H9 (cell line): ENCODE results near the gene GALNT9. TPM values are rescaled to one million over a fixed set of nuclear protein-coding genes. Genes with fewer than 3 reads are reported as not detected.

Experiments used
- DNase-seq: peaks from one replicate; pipeline ENCODE4 v3.0.0-alpha.2; 2017
- H2AFZ ChIP-seq: one replicate; pipeline ENCODE4 v1.6.1; 2013; ENCODE audit warnings: mild to moderate bottlenecking, low read length, control low read depth, moderate library complexity
- H2AK5ac ChIP-seq: 2 replicates; pipeline ENCODE4 v1.6.1; 2013; ENCODE audit warnings: low read length, control low read depth, mixed read lengths; ENCODE audit not compliant: insufficient read length
- H2BK120ac ChIP-seq: one replicate; pipeline ENCODE4 v1.6.1; 2013; ENCODE audit warnings: low read depth, mild to moderate bottlenecking, low read length, control low read depth, inconsistent platforms; ENCODE audit not compliant: poor library complexity, severe bottlenecking
- H2BK12ac ChIP-seq: 2 replicates; pipeline ENCODE4 v1.6.1; 2013; ENCODE audit warnings: low read length, control low read depth, mixed read lengths, low read depth; ENCODE audit not compliant: insufficient read length
- H2BK15ac ChIP-seq: 2 replicates; pipeline ENCODE4 v1.6.1; 2013; ENCODE audit warnings: low read depth, low read length, control low read depth
- H2BK20ac ChIP-seq: one replicate; pipeline ENCODE4 v1.6.1; 2013; ENCODE audit warnings: low read depth, mild to moderate bottlenecking, low read length, control low read depth, inconsistent platforms; ENCODE audit not compliant: poor library complexity, severe bottlenecking
- H2BK5ac ChIP-seq: 2 replicates; pipeline ENCODE4 v1.6.1; 2013; ENCODE audit warnings: low read length, control low read depth, mixed read lengths; ENCODE audit not compliant: insufficient read length
- H3K14ac ChIP-seq: 2 replicates; pipeline ENCODE4 v1.6.1; 2013; ENCODE audit warnings: low read length, control low read depth; ENCODE audit not compliant: insufficient read depth
- H3K18ac ChIP-seq: 2 replicates; pipeline ENCODE4 v1.6.1; 2013; ENCODE audit warnings: low read depth, mild to moderate bottlenecking, mixed read lengths, low read length, control low read depth; ENCODE audit not compliant: insufficient read length
- H3K23ac ChIP-seq: 2 replicates; pipeline ENCODE4 v1.6.1; 2013; ENCODE audit warnings: low read length, control low read depth, mixed read lengths, low read depth; ENCODE audit not compliant: insufficient read length
- H3K23me2 ChIP-seq: 2 replicates; pipeline ENCODE4 v1.6.1; 2013; ENCODE audit warnings: low read depth, mild to moderate bottlenecking, mixed read lengths, low read length, control low read depth; ENCODE audit not compliant: insufficient read length, poor library complexity, severe bottlenecking
- H3K27ac ChIP-seq: 2 replicates; pipeline ENCODE4 v1.5.1; 2013; ENCODE audit warnings: low read length, control low read depth, mixed read lengths, low read depth; ENCODE audit not compliant: insufficient read length
- H3K27me3 ChIP-seq: 2 replicates; pipeline ENCODE4 v1.6.1; 2013; ENCODE audit warnings: low read length, control low read depth, inconsistent platforms; ENCODE audit not compliant: insufficient read depth
- H3K4ac ChIP-seq: 2 replicates; pipeline ENCODE4 v1.6.1; 2013; ENCODE audit warnings: low read depth, mild to moderate bottlenecking, control low read depth, inconsistent platforms, low read length, moderate library complexity
- H3K4me1 ChIP-seq: 2 replicates; pipeline ENCODE4 v1.6.1; 2013; ENCODE audit warnings: low read length, control low read depth, inconsistent platforms; ENCODE audit not compliant: insufficient read depth
- H3K4me2 ChIP-seq: 2 replicates; pipeline ENCODE4 v1.6.1; 2013; ENCODE audit warnings: low read length, control low read depth, mixed read lengths; ENCODE audit not compliant: insufficient read length, insufficient read depth
- H3K56ac ChIP-seq: 2 replicates; pipeline ENCODE4 v1.6.1; 2013; ENCODE audit warnings: low read depth, mild to moderate bottlenecking, mixed read lengths, low read length, control low read depth; ENCODE audit not compliant: insufficient read length
- H3K79me1 ChIP-seq: 2 replicates; pipeline ENCODE4 v1.6.1; 2013; ENCODE audit warnings: low read depth, mild to moderate bottlenecking, moderate library complexity, low read length, control low read depth, inconsistent platforms; ENCODE audit not compliant: insufficient read depth, poor library complexity, severe bottlenecking
- H3K79me2 ChIP-seq: 2 replicates; pipeline ENCODE4 v1.6.1; 2013; ENCODE audit warnings: low read length, control low read depth, inconsistent platforms; ENCODE audit not compliant: insufficient read depth
- H3K9ac ChIP-seq: 2 replicates; pipeline ENCODE4 v1.6.1; 2013; ENCODE audit warnings: low read length, control low read depth, mixed read lengths; ENCODE audit not compliant: insufficient read length; ENCODE audit errors: extremely low read depth
- H3K9me3 ChIP-seq: one replicate; pipeline ENCODE4 v1.6.1; 2013; ENCODE audit warnings: low read depth, low read length, inconsistent platforms; ENCODE audit not compliant: control insufficient read depth
- H3T11ph ChIP-seq: one replicate; pipeline ENCODE4 v1.6.1; 2013; ENCODE audit warnings: mild to moderate bottlenecking, low read length, control low read depth, inconsistent platforms
- H4K20me1 ChIP-seq: one replicate; pipeline ENCODE4 v1.6.1; 2013; ENCODE audit not compliant: control insufficient read depth, insufficient read length, insufficient read depth
- H4K5ac ChIP-seq: 2 replicates; pipeline ENCODE4 v1.6.1; 2013; ENCODE audit warnings: low read depth, mild to moderate bottlenecking, mixed read lengths, low read length, control low read depth; ENCODE audit not compliant: insufficient read length
- H4K8ac ChIP-seq: replicated peaks from 2 replicates; pipeline ENCODE4 v1.6.1; 2013; ENCODE audit warnings: low read length, control low read depth, mixed read lengths, low read depth; ENCODE audit not compliant: insufficient read length
- H4K91ac ChIP-seq: 2 replicates; pipeline ENCODE4 v1.6.1; 2013; ENCODE audit warnings: low read depth, mild to moderate bottlenecking, moderate library complexity, mixed read lengths, low read length, control low read depth; ENCODE audit not compliant: insufficient read length
- H3K27ac Mint-ChIP-seq, 3 experiments: 2 replicates in 2 of 3; 3 replicates in 1 of 3; pipeline ENCODE4 v1.8.0; 2020 to 2021; ENCODE audit warnings: mixed read lengths in 3 of 3, mild to moderate bottlenecking in 1 of 3, moderate library complexity in 1 of 3
- H3K27me3 Mint-ChIP-seq: 2 replicates; pipeline ENCODE4 v1.8.0; 2021; ENCODE audit warnings: low read depth, mild to moderate bottlenecking, moderate library complexity, mixed read lengths
- H3K36me3 Mint-ChIP-seq, 3 experiments: 2 replicates in 2 of 3; 3 replicates in 1 of 3; pipeline ENCODE4 v1.8.0; 2020 to 2021; ENCODE audit warnings: low read depth in 3 of 3, mixed read lengths in 3 of 3; ENCODE audit not compliant: insufficient read depth in 1 of 3
- H3K4me1 Mint-ChIP-seq, 2 experiments: 2 replicates each; pipeline ENCODE4 v1.8.0; 2020; ENCODE audit warnings: mixed read lengths in 2 of 2
- H3K4me3 Mint-ChIP-seq, 2 experiments: 2 replicates in 1 of 2; 3 replicates in 1 of 2; pipeline ENCODE4 v1.8.0; 2020 to 2021; ENCODE audit warnings: mild to moderate bottlenecking in 2 of 2, mixed read lengths in 2 of 2, moderate library complexity in 1 of 2
- H3K9me3 Mint-ChIP-seq, 2 experiments: 2 replicates in 1 of 2; 3 replicates in 1 of 2; pipeline ENCODE4 v1.8.0; 2020; ENCODE audit warnings: mild to moderate bottlenecking in 2 of 2, mixed read lengths in 2 of 2, moderate library complexity in 1 of 2
- WGBS: extraction: QIAGEN DNeasy Blood & Tissue Kit; methylation state at CpG from one replicate; pipeline ENCODE4 v1.1.7; 2013; ENCODE audit warnings: missing lambda C conversion rate, low lambda C conversion rate, mixed read lengths; ENCODE audit not compliant: insufficient read length; ENCODE audit errors: extremely low coverage; 5-methylcytosine and 5-hydroxymethylcytosine counted together
- total RNA-seq: library from RNA; stranded (reverse); gene quantifications from 2 replicates; pipeline ENCODE4 v1.2.1, GENCODE V29; 2021
- TF ChIP-seq, protein P1 (sequence below): fragments of 200-600 bp; sonication (generic); conservative IDR thresholded peaks from 3 replicates; pipeline ENCODE4 v1.8.0; 2021; ENCODE audit warnings: antibody characterized with exemption, mild to moderate bottlenecking

The GALNT9 gene
- total RNA-seq, 1 experiment from 2014 or later, result 0.35 TPM

DNA sequence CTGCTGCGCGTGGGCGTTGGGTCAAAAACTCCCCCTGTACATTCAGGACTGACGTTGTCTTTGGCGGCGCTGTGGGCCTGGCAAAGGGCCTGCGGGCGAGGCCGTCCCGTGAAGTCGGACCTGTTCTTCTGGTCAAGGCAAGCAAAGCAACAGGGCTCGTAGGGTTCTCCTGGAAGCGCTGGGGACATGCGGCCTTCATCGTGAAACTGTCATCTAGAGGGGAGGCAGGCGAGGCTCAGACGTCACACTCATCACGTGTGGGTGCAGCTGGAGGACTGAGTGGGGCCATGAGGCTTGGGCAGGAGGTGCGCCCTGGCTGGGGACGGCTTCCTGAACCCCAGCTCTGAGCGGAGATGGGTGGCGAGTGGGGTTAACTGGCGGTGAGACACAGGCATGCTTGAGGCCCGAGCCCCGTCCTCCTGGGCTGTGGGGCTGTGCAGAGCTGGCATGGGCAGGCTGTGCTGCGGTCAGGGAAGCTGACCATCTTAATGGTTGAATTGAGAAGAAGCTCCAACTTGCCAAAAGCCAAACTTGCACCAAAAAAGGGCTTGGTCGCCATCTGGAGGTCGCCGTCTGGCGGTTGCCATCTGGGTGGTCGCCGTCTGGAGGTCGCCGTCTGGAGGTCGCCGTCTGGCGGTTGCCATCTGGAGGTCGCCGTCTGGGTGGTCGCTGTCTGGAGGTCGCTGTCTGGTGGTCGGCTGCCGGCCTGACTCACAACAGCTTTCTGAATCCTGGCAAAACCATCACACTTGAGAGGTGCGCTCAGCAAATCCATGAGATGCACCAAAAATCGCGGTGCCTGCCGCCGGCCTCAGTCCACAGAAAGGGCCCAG lies 119.0 kb downstream of the GALNT9 start:
- no peak overlapping the region for H3K27ac Mint-ChIP-seq
- H3K4me2 ChIP-seq, result no peak overlapping the region

More for the DNA sequence above, 119.0 kb downstream of the GALNT9 start:
- Histone ChIP-seq H2AK5ac (no peak overlapping the region), H3K9me3 (no peaks in the 10 kb centered on the region), H2BK20ac (no peak overlapping the region), H2AFZ (no peak overlapping the region), H3T11ph (no peak overlapping the region), H3K79me1 (no peaks in the 10 kb centered on the region), H2BK15ac (no peak overlapping the region), H4K91ac (no peak overlapping the region), H3K14ac (no peak overlapping the region), H3K79me2 (no peaks in the 10 kb centered on the region), H3K4me1 (no peaks in the 10 kb centered on the region), H3K23me2 (no peaks in the 10 kb centered on the region), H2BK120ac (no peak overlapping the region), H3K23ac (no peak overlapping the region), H3K9ac (no peak overlapping the region), H2BK12ac (no peak overlapping the region), H2BK5ac (no peak overlapping the region), H3K56ac (no peak overlapping the region), H3K27me3 (peaks cover 1% of the 10 kb centered on the region; the same call in 1 of the 2 replicates), H4K8ac (no peak overlapping the region), H3K18ac (no peak overlapping the region), H3K27ac (no peak overlapping the region), H3K4ac (no peak overlapping the region), H4K5ac (no peak overlapping the region), H4K20me1 (no peaks in the 10 kb centered on the region)
- Mint-ChIP-seq H3K4me3 (no peak overlapping the region; a peak in 1 of 5 replicates), H3K36me3 (no peaks in the 10 kb centered on the region), H3K4me1 (no peaks in the 10 kb centered on the region), H3K9me3 (peaks cover 2 to 7% of the 10 kb centered on the region in 2 experiments; a peak in 3 of 5 replicates), H3K27me3 (peaks cover 87% of the 10 kb centered on the region)
- no CpG with 5 or more reads among the region's 48 CpGs for WGBS
- peak; percentile 59 for DNase-seq
- TF ChIP-seq, protein P1, sequence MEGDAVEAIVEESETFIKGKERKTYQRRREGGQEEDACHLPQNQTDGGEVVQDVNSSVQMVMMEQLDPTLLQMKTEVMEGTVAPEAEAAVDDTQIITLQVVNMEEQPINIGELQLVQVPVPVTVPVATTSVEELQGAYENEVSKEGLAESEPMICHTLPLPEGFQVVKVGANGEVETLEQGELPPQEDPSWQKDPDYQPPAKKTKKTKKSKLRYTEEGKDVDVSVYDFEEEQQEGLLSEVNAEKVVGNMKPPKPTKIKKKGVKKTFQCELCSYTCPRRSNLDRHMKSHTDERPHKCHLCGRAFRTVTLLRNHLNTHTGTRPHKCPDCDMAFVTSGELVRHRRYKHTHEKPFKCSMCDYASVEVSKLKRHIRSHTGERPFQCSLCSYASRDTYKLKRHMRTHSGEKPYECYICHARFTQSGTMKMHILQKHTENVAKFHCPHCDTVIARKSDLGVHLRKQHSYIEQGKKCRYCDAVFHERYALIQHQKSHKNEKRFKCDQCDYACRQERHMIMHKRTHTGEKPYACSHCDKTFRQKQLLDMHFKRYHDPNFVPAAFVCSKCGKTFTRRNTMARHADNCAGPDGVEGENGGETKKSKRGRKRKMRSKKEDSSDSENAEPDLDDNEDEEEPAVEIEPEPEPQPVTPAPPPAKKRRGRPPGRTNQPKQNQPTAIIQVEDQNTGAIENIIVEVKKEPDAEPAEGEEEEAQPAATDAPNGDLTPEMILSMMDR, result peak; percentile 43; the same call in 2 of the 3 replicates
